Keratinocyte (primary cell): ENCODE measurements around the gene ITGA7. TPM values are rescaled to one million over a fixed set of nuclear protein-coding genes. Genes with fewer than 3 reads are reported as not detected.

Experiments used
- DNase-seq: peaks from one replicate; pipeline ENCODE4 v3.0.0-alpha.2; 2011; ENCODE audit warnings: low read depth, missing footprints, low spot score
- FAIRE-seq: peaks from 2 replicates; lab custom pipeline; 2011; peaks lifted over from hg19 to GRCh38; lab: Jason Lieb, UNC
- H2AFZ ChIP-seq: 2 replicates; pipeline ENCODE4 v1.6.0; 2012; ENCODE audit warnings: low read length, control low read depth, inconsistent platforms; ENCODE audit not compliant: control insufficient read depth
- H3K27ac ChIP-seq: 2 replicates; pipeline ENCODE4 v1.5.1; 2011; ENCODE audit warnings: low read length; ENCODE audit not compliant: control insufficient read depth, insufficient read depth
- H3K27me3 ChIP-seq: 3 replicates; pipeline ENCODE4 v1.6.0; 2011; ENCODE audit warnings: low read length; ENCODE audit not compliant: control insufficient read depth, insufficient read depth; ENCODE audit errors: extremely low read depth
- H3K36me3 ChIP-seq, 2 experiments: 2 replicates in 1 of 2; 3 replicates in 1 of 2; pipeline ENCODE4 v1.5.1; 2011; ENCODE audit warnings: low read length in 2 of 2, mild to moderate bottlenecking in 1 of 2; ENCODE audit not compliant: control insufficient read depth in 2 of 2, insufficient read depth in 2 of 2; ENCODE audit errors: extremely low read depth in 1 of 2
- H3K4me1 ChIP-seq: 3 replicates; pipeline ENCODE4 v1.5.1; 2011; ENCODE audit warnings: low read length; ENCODE audit not compliant: control insufficient read depth, insufficient read depth; ENCODE audit errors: extremely low read depth
- H3K4me2 ChIP-seq: 3 replicates; pipeline ENCODE4 v1.6.0; 2011; ENCODE audit warnings: low read depth, low read length; ENCODE audit not compliant: control insufficient read depth, insufficient read depth; ENCODE audit errors: extremely low read depth
- H3K4me3 ChIP-seq, 3 experiments: fragments of 200-600 bp in 1 of 3; sonication (generic) in 1 of 3; 2 replicates in 2 of 3; 3 replicates in 1 of 3; pipeline ENCODE4 v1.5.1; 2011 to 2016; ENCODE audit warnings: low read length in 3 of 3, mild to moderate bottlenecking in 3 of 3, control low read depth in 2 of 3, inconsistent platforms in 1 of 3, low read depth in 1 of 3, mixed read lengths in 1 of 3, mixed run types in 1 of 3, moderate library complexity in 1 of 3; ENCODE audit not compliant: control insufficient read depth in 2 of 3, insufficient read depth in 2 of 3; ENCODE audit errors: extremely low read depth in 1 of 3
- H3K79me2 ChIP-seq: 2 replicates; pipeline ENCODE4 v1.6.0; 2012; ENCODE audit warnings: low read length; ENCODE audit not compliant: control insufficient read depth, insufficient read depth
- H3K9ac ChIP-seq: 3 replicates; pipeline ENCODE4 v1.6.0; 2011; ENCODE audit warnings: low read length; ENCODE audit not compliant: control insufficient read depth, insufficient read depth; ENCODE audit errors: extremely low read depth
- H3K9me1 ChIP-seq: 3 replicates; pipeline ENCODE4 v1.6.0; 2011; ENCODE audit warnings: low read length; ENCODE audit not compliant: control insufficient read depth, insufficient read depth; ENCODE audit errors: extremely low read depth
- H3K9me3 ChIP-seq: 2 replicates; pipeline ENCODE4 v1.5.1; 2012; ENCODE audit warnings: low read depth, low read length; ENCODE audit not compliant: control insufficient read depth
- H4K20me1 ChIP-seq: 3 replicates; pipeline ENCODE4 v1.6.0; 2011; ENCODE audit warnings: low read length; ENCODE audit not compliant: control insufficient read depth, insufficient read depth; ENCODE audit errors: extremely low read depth
- CTCF ChIP-seq, 3 experiments: IDR thresholded peaks in 1 of 3; conservative IDR thresholded peaks in 1 of 3; optimal IDR thresholded peaks in 1 of 3; 2 replicates in 2 of 3; 3 replicates in 1 of 3; pipeline versions ENCODE3 to v1.5.1; 2011; ENCODE audit warnings: low read length in 3 of 3, mild to moderate bottlenecking in 3 of 3, moderate library complexity in 2 of 3, control low read depth in 1 of 3, inconsistent platforms in 1 of 3; ENCODE audit not compliant: insufficient read depth in 2 of 3; ENCODE audit errors: extremely low read depth in 1 of 3
- EZH2 ChIP-seq: IDR thresholded peaks from one replicate; pipeline ENCODE4 v1.6.1; 2012; ENCODE audit warnings: inconsistent platforms, mild to moderate bottlenecking, low read length, moderate library complexity
- dilution Hi-C: fragments of 300-500 bp; cut with MboI; formaldehyde crosslinking; loops from one replicate; pipeline ENCODE4 v1.7.0; 2020; ENCODE audit warnings: low sequenced_read_pairs; ENCODE audit not compliant: extremely low pct_ligation_motif_present
- polyA plus RNA-seq, 5 experiments: library from polyadenylated mRNA; depleted of rRNA in 3 of 5; stranded (reverse) in 3 of 5; stranded (forward) in 1 of 5; unstranded in 1 of 5; fragments of >200 nt; gene quantifications; 1 replicate in 1 of 5; 2 replicates in 3 of 5; 3 replicates in 1 of 5; pipeline versions ENCODE4 v1.2.1 to v1.2.3, GENCODE V29; 2011 to 2012; ENCODE audit warnings: missing spikeins in 2 of 5, low read depth in 1 of 5, low replicate concordance in 1 of 5

Gene ITGA7
- polyA plus RNA-seq, 1 donor (not counting 4 experiments of a cell fraction or from before 2014, with no cell fraction given), result 0.04 TPM

- Histone ChIP-seq H3K9ac (no peak overlapping the region), H3K9me1 (no peaks in the 10 kb centered on the region), H3K79me2 (no peaks in the 10 kb centered on the region), H3K4me3 (no peak overlapping the region), H3K4me1 (no peaks in the 10 kb centered on the region), H3K27ac (no peak overlapping the region), H3K4me2 (no peak overlapping the region), H4K20me1 (no peaks in the 10 kb centered on the region), H2AFZ (no peak overlapping the region), H3K36me3 (no peaks in the 10 kb centered on the region), H3K27me3 (peaks cover 4% of the 10 kb centered on the region), H3K9me3 (no peaks in the 10 kb centered on the region)
- DNase-seq (no peak), FAIRE-seq (no peak)
- dilution Hi-C loops, result no loop called here
- TF ChIP-seq EZH2, result no peak
These were observed 49.5 kb downstream of the ITGA7 start for GRCh38 chr12:55658212-55658611.

GRCh38 chr12:55657212-55657611, 50.5 kb downstream of the ITGA7 start:
- Histone ChIP-seq H3K79me2 (no peaks in the 10 kb centered on the region), H3K27me3 (no peaks in the 10 kb centered on the region), H4K20me1 (no peaks in the 10 kb centered on the region), H3K4me3 (no peak overlapping the region), H3K27ac (no peak overlapping the region), H3K4me1 (no peaks in the 10 kb centered on the region), H3K9ac (no peak overlapping the region), H3K36me3 (no peaks in the 10 kb centered on the region), H2AFZ (no peak overlapping the region), H3K9me1 (no peaks in the 10 kb centered on the region), H3K9me3 (no peaks in the 10 kb centered on the region), H3K4me2 (no peak overlapping the region)
- no peak for TF ChIP-seq CTCF (optimal IDR thresholded peaks at IDR 0.05 in 1 of 3, IDR thresholded peaks at IDR 0.05 in 1 of 3, conservative IDR thresholded peaks at IDR 0.05 in 1 of 3; ENCODE audit: extremely low read depth in 1 of 3, insufficient read depth in 2 of 3, low read length in 3 of 3)
- no peak for TF ChIP-seq EZH2
- dilution Hi-C loops, result no loop called here
- no peak for FAIRE-seq
- DNase-seq, result no peak
